Stimulated activated CD4-positive, alpha-beta T cell treated with anti-CD3 and anti-CD28 coated beads, Interleukin-12 subunit alpha, Interleukin-12 subunit beta, amount 100 ng/mL, for 24 hours (primary cell): ENCODE measurements around the gene BTBD2.

ENCODE experiments used
- DNase-seq, 2 experiments: peaks; one replicate each; pipeline ENCODE4 v3.0.0-alpha.2; 2020; ENCODE audit warnings: low read depth in 2 of 2

BTBD2 gene

GRCh38 chr19:1941146-1942077 is 74.1 kb downstream of the BTBD2 start, which contains the start of gene CSNK1G2:
CSNK1G2 (plus strand) TSS chr19:1941172; CDS start chr19:1969773, 28,601 bp downstream.
- DNase-seq, result peak in 1 of 2 experiments; percentile 46

- DNase-seq, result no peak
Observed at GRCh38 chr19:1938071-1938470, 77.4 kb downstream of the BTBD2 start.

GRCh38 chr19:1936916-1937610 is 78.5 kb downstream of the BTBD2 start:
- DNase-seq, result no peak

GRCh38 chr19:1936430-1936829 is 79.1 kb downstream of the BTBD2 start:
- DNase-seq, result no peak

- no peak for DNase-seq
Observed at GRCh38 chr19:1935484-1936208, 79.9 kb downstream of the BTBD2 start.
